H1 (cell line): ENCODE results near the gene RIPOR2.

ENCODE experiments used
- CEBPB ChIP-seq: IDR thresholded peaks from 2 replicates; pipeline ENCODE4 v1.6.1; 2012; ENCODE audit warnings: low read depth, low read length
- EZH2 ChIP-seq: fragments of 200-600 bp; sonication (generic); IDR thresholded peaks from 2 replicates; pipeline ENCODE4 v1.7.1; 2012; ENCODE audit warnings: low read depth, mild to moderate bottlenecking, moderate library complexity, low read length, inconsistent platforms; ENCODE audit not compliant: severe bottlenecking
- JUND ChIP-seq: IDR thresholded peaks from 2 replicates; pipeline ENCODE4 v1.6.1; 2011; ENCODE audit warnings: mild to moderate bottlenecking, improper control_type of control experiment, low read length
- POLR2A ChIP-seq, 2 experiments: IDR thresholded peaks; 1 replicate in 1 of 2; 2 replicates in 1 of 2; pipeline ENCODE4 v1.6.1; 2011; ENCODE audit warnings: low read depth in 2 of 2, low read length in 2 of 2, mild to moderate bottlenecking in 2 of 2; ENCODE audit errors: control extremely low read depth in 1 of 2
- RFX5 ChIP-seq: IDR thresholded peaks from 2 replicates; pipeline ENCODE4 v1.6.1; 2011; ENCODE audit warnings: low read depth, low read length, improper control_type of control experiment, borderline replicate concordance
- TEAD4 ChIP-seq: IDR thresholded peaks from 2 replicates; pipeline ENCODE4 v1.6.1; 2012; ENCODE audit warnings: low read depth, low read length, inconsistent platforms, mixed read lengths
- TF ChIP-seq, protein P1 (sequence below): IDR thresholded peaks from 2 replicates; pipeline ENCODE4 v1.6.1; 2012; ENCODE audit warnings: inconsistent platforms
- TF ChIP-seq, protein P2 (sequence below), 3 experiments: IDR thresholded peaks; 1 replicate in 2 of 3; 2 replicates in 1 of 3; pipeline versions ENCODE4 v1.5.1 to v1.6.1; 2011; ENCODE audit warnings: low read length in 3 of 3, mild to moderate bottlenecking in 3 of 3, inconsistent platforms in 2 of 3, low read depth in 1 of 3, moderate library complexity in 1 of 3; ENCODE audit not compliant: insufficient read depth in 1 of 3; ENCODE audit errors: control extremely low read depth in 1 of 3

DNA sequence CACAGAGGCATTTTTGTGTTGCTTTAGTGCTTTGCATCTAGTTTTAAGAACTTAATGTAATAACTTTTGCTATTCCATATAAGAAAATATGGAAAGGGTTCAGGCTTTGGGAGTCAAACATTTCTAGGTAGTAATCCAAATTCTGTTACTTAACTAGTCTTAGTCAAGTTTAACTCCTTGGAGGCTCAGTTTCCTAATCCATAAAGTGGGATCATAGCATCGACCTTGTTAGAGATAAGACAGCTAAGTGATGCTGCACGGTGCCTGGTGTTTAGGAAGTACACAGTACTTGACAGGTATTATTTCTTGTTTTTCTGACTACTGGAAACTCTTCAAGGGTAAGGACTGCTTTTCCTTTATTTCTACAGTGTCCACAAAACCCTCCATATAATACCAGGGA, 112.6 kb downstream of the RIPOR2 start:
- TF ChIP-seq, protein P1, sequence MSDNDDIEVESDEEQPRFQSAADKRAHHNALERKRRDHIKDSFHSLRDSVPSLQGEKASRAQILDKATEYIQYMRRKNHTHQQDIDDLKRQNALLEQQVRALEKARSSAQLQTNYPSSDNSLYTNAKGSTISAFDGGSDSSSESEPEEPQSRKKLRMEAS: no peak
- TF ChIP-seq, protein P2, sequence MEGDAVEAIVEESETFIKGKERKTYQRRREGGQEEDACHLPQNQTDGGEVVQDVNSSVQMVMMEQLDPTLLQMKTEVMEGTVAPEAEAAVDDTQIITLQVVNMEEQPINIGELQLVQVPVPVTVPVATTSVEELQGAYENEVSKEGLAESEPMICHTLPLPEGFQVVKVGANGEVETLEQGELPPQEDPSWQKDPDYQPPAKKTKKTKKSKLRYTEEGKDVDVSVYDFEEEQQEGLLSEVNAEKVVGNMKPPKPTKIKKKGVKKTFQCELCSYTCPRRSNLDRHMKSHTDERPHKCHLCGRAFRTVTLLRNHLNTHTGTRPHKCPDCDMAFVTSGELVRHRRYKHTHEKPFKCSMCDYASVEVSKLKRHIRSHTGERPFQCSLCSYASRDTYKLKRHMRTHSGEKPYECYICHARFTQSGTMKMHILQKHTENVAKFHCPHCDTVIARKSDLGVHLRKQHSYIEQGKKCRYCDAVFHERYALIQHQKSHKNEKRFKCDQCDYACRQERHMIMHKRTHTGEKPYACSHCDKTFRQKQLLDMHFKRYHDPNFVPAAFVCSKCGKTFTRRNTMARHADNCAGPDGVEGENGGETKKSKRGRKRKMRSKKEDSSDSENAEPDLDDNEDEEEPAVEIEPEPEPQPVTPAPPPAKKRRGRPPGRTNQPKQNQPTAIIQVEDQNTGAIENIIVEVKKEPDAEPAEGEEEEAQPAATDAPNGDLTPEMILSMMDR (IDR thresholded peaks at IDR 0.05; ENCODE audit: control extremely low read depth in 1 of 3, insufficient read depth in 1 of 3, low read depth in 1 of 3, low read length in 3 of 3): no peak
- TF ChIP-seq TEAD4 (no peak), JUND (no peak), RFX5 (no peak), EZH2 (no peak), CEBPB (no peak), POLR2A (IDR thresholded peaks at IDR 0.05; ENCODE audit: control extremely low read depth in 1 of 2, low read depth in 2 of 2, low read length in 2 of 2) (no peak)
